HepG2 (cell line): Measurements from ENCODE around the gene KLHDC4. TPM values are rescaled to one million over a fixed set of nuclear protein-coding genes. Genes with fewer than 3 reads are reported as not detected.
A peak's percentile ranks its signal among the peaks of the same experiment; 100 is the strongest.

Experiments used
- GATAD1 ChIP-seq: IDR thresholded peaks from 2 replicates; pipeline ENCODE4 v1.6.1; 2016; ENCODE audit warnings: missing genetic modification reagents, missing compliant biosample characterization
- KDM1A ChIP-seq: IDR thresholded peaks from 2 replicates; pipeline ENCODE4 v1.6.1; 2016; ENCODE audit warnings: missing compliant biosample characterization
- MZF1 ChIP-seq: sonication (generic); formaldehyde crosslinking; IDR thresholded peaks from 2 replicates; pipeline ENCODE4 v1.8.1; 2023; ENCODE audit warnings: mild to moderate bottlenecking, missing genetic modification reagents, borderline replicate concordance
- RBAK ChIP-seq: sonication (generic); formaldehyde crosslinking; IDR thresholded peaks from 2 replicates; pipeline ENCODE4 v1.5.1; 2020; ENCODE audit warnings: mild to moderate bottlenecking, missing genetic modification reagents
- RBFOX2 ChIP-seq: fragments of 200-400 bp; formaldehyde crosslinking; IDR thresholded peaks from 2 replicates; pipeline ENCODE4 v1.6.1; 2017; ENCODE audit warnings: low read depth, mild to moderate bottlenecking, low read length
- RELA ChIP-seq: sonication (generic); formaldehyde crosslinking; IDR thresholded peaks from 2 replicates; pipeline ENCODE4 v1.4.0; 2020; ENCODE audit warnings: missing genetic modification reagents
- SP1 ChIP-seq, 2 experiments: fragments of 450-650 bp in 1 of 2; sonication (generic) in 1 of 2; formaldehyde crosslinking in 1 of 2; IDR thresholded peaks; 2 replicates each; pipeline versions ENCODE4 v1.4.0 to v1.6.1; 2016 to 2020; ENCODE audit warnings: missing genetic modification reagents in 1 of 2
- SRSF1 ChIP-seq: fragments of 200-400 bp; formaldehyde crosslinking; optimal IDR thresholded peaks from 2 replicates; pipeline ENCODE3; 2017; ENCODE audit warnings: mild to moderate bottlenecking, low read depth, low read length, moderate library complexity
- ZFP41 ChIP-seq: sonication (generic); formaldehyde crosslinking; IDR thresholded peaks from 2 replicates; pipeline ENCODE4 v1.4.0; 2020; ENCODE audit warnings: mild to moderate bottlenecking, missing genetic modification reagents, borderline replicate concordance
- ZNF34 ChIP-seq: sonication (generic); formaldehyde crosslinking; IDR thresholded peaks from 2 replicates; pipeline ENCODE4 v1.4.0; 2020; ENCODE audit warnings: mild to moderate bottlenecking, missing genetic modification reagents, borderline replicate concordance
- ZNF343 ChIP-seq: sonication (generic); formaldehyde crosslinking; IDR thresholded peaks from 2 replicates; pipeline ENCODE4 v1.4.0; 2020; ENCODE audit warnings: mild to moderate bottlenecking, missing genetic modification reagents
- ZNF496 ChIP-seq: sonication (generic); formaldehyde crosslinking; IDR thresholded peaks from 2 replicates; pipeline ENCODE4 v1.8.1; 2023; ENCODE audit warnings: mild to moderate bottlenecking, moderate library complexity, missing genetic modification reagents; ENCODE audit not compliant: insufficient replicate concordance
- ZNF574 ChIP-seq: sonication (generic); formaldehyde crosslinking; IDR thresholded peaks from 2 replicates; pipeline ENCODE4 v1.4.0; 2020; ENCODE audit warnings: missing genetic modification reagents
- ZNF629 ChIP-seq: sonication (generic); formaldehyde crosslinking; conservative IDR thresholded peaks from 2 replicates; pipeline ENCODE4 v1.5.0; 2020; ENCODE audit warnings: missing genetic modification reagents
- ZNF678 ChIP-seq: sonication (generic); formaldehyde crosslinking; IDR thresholded peaks from 2 replicates; pipeline ENCODE4 v1.4.0; 2020; ENCODE audit warnings: mild to moderate bottlenecking, missing genetic modification reagents
- ZSCAN30 ChIP-seq: sonication (generic); formaldehyde crosslinking; IDR thresholded peaks from 2 replicates; pipeline ENCODE4 v1.5.0; 2020; ENCODE audit warnings: mild to moderate bottlenecking, missing genetic modification reagents
- polyA plus RNA-seq, 8 experiments: library from polyadenylated mRNA; depleted of rRNA in 3 of 8; stranded (reverse) in 7 of 8; unstranded in 1 of 8; fragments of >200 nt; fragmentation: Illumina TruSeq in 4 of 8; extraction: Trizol in 4 of 8; gene quantifications; 2 replicates each; pipeline versions ENCODE4 v1.2.1 to v1.2.3, GENCODE V29; 2011 to 2016; ENCODE audit warnings: low read depth in 4 of 8, missing spikeins in 1 of 8, mixed read lengths in 1 of 8; ENCODE audit not compliant: insufficient read depth in 1 of 8
- total RNA-seq, 5 experiments: library from RNA; depleted of rRNA; stranded (reverse); fragments of >200 nt; fragmentation: Illumina TruSeq; extraction: Trizol; gene quantifications; 2 replicates each; pipeline ENCODE4 v1.2.3, GENCODE V29; 2016; ENCODE audit warnings: low read depth in 1 of 5
- TF ChIP-seq, protein P1 (sequence below): sonication (generic); formaldehyde crosslinking; IDR thresholded peaks from 2 replicates; pipeline ENCODE4 v1.8.0; 2022; ENCODE audit warnings: mild to moderate bottlenecking, missing genetic modification reagents; ENCODE audit not compliant: insufficient replicate concordance
- TF ChIP-seq, protein P2 (sequence below): sonication (generic); formaldehyde crosslinking; IDR thresholded peaks from 2 replicates; pipeline ENCODE4 v1.4.0; 2020; ENCODE audit warnings: missing genetic modification reagents, borderline replicate concordance

KLHDC4 gene
- total and polyA plus RNA-seq, 2 of the 13 experiments (the other 11 are each of a cell fraction or from before 2014, with no cell fraction given), result 18.7 to 31.8 TPM

- TF ChIP-seq, protein P1, sequence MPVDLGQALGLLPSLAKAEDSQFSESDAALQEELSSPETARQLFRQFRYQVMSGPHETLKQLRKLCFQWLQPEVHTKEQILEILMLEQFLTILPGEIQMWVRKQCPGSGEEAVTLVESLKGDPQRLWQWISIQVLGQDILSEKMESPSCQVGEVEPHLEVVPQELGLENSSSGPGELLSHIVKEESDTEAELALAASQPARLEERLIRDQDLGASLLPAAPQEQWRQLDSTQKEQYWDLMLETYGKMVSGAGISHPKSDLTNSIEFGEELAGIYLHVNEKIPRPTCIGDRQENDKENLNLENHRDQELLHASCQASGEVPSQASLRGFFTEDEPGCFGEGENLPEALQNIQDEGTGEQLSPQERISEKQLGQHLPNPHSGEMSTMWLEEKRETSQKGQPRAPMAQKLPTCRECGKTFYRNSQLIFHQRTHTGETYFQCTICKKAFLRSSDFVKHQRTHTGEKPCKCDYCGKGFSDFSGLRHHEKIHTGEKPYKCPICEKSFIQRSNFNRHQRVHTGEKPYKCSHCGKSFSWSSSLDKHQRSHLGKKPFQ (CRISPR knock-in tag), result peak; percentile 72
- TF ChIP-seq KDM1A (CRISPR knock-in tag) (no peak), GATAD1 (CRISPR knock-in tag) (peak; percentile 57; the same call in 1 of the 2 replicates), RBAK (CRISPR knock-in tag) (no peak), ZNF34 (CRISPR knock-in tag) (no peak), ZSCAN30 (CRISPR knock-in tag) (no peak), RELA (CRISPR knock-in tag) (no peak), ZFP41 (CRISPR knock-in tag) (no peak; the same call in 1 of the 2 replicates), SP1 (IDR thresholded peaks at IDR 0.05) (no peak), SP1 (CRISPR knock-in tag; IDR thresholded peaks at IDR 0.05) (peak; percentile 38; the same call in 1 of the 2 replicates), ZNF629 (CRISPR knock-in tag) (peak; percentile 65), RBFOX2 (peak; percentile 59), MZF1 (CRISPR knock-in tag) (no peak), ZNF496 (CRISPR knock-in tag) (no peak), ZNF574 (CRISPR knock-in tag) (peak; percentile 84), ZNF678 (CRISPR knock-in tag) (peak; percentile 77; the same call in 1 of the 2 replicates), SRSF1 (no peak), ZNF343 (no peak)
- TF ChIP-seq, protein P2, sequence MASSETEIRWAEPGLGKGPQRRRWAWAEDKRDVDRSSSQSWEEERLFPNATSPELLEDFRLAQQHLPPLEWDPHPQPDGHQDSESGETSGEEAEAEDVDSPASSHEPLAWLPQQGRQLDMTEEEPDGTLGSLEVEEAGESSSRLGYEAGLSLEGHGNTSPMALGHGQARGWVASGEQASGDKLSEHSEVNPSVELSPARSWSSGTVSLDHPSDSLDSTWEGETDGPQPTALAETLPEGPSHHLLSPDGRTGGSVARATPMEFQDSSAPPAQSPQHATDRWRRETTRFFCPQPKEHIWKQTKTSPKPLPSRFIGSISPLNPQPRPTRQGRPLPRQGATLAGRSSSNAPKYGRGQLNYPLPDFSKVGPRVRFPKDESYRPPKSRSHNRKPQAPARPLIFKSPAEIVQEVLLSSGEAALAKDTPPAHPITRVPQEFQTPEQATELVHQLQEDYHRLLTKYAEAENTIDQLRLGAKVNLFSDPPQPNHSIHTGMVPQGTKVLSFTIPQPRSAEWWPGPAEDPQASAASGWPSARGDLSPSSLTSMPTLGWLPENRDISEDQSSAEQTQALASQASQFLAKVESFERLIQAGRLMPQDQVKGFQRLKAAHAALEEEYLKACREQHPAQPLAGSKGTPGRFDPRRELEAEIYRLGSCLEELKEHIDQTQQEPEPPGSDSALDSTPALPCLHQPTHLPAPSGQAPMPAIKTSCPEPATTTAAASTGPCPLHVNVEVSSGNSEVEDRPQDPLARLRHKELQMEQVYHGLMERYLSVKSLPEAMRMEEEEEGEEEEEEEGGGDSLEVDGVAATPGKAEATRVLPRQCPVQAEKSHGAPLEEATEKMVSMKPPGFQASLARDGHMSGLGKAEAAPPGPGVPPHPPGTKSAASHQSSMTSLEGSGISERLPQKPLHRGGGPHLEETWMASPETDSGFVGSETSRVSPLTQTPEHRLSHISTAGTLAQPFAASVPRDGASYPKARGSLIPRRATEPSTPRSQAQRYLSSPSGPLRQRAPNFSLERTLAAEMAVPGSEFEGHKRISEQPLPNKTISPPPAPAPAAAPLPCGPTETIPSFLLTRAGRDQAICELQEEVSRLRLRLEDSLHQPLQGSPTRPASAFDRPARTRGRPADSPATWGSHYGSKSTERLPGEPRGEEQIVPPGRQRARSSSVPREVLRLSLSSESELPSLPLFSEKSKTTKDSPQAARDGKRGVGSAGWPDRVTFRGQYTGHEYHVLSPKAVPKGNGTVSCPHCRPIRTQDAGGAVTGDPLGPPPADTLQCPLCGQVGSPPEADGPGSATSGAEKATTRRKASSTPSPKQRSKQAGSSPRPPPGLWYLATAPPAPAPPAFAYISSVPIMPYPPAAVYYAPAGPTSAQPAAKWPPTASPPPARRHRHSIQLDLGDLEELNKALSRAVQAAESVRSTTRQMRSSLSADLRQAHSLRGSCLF, result no peak
Observed at GRCh38 chr16:87789437-87790291, 23.9 kb upstream of the KLHDC4 start (continued).
